D721Med (cell line): Measurements from ENCODE around the gene FNTB.
"Not testable (repeated sequence)": the region's sequence is repeated elsewhere in the genome, so short reads cannot be mapped to it uniquely, and the experiment has no call there.

Source experiments
- DNase-seq: peaks from one replicate; pipeline ENCODE4 v3.0.0; 2011; ENCODE audit warnings: low spot score; ENCODE audit not compliant: insufficient read length
- FAIRE-seq: peaks from 2 replicates; lab custom pipeline; 2011; peaks lifted over from hg19 to GRCh38; lab: Jason Lieb, UNC
- CTCF ChIP-seq: IDR thresholded peaks from 2 replicates; pipeline ENCODE4 v1.5.1; 2012; ENCODE audit warnings: mild to moderate bottlenecking, control low read depth; ENCODE audit not compliant: insufficient read depth; ENCODE audit errors: missing control alignments

Gene FNTB

GRCh38 chr14:65082930-65083329 lies 96.2 kb downstream of the FNTB start:
- TF ChIP-seq CTCF = no peak
- FAIRE-seq = no peak
- DNase-seq = no peak

DNA sequence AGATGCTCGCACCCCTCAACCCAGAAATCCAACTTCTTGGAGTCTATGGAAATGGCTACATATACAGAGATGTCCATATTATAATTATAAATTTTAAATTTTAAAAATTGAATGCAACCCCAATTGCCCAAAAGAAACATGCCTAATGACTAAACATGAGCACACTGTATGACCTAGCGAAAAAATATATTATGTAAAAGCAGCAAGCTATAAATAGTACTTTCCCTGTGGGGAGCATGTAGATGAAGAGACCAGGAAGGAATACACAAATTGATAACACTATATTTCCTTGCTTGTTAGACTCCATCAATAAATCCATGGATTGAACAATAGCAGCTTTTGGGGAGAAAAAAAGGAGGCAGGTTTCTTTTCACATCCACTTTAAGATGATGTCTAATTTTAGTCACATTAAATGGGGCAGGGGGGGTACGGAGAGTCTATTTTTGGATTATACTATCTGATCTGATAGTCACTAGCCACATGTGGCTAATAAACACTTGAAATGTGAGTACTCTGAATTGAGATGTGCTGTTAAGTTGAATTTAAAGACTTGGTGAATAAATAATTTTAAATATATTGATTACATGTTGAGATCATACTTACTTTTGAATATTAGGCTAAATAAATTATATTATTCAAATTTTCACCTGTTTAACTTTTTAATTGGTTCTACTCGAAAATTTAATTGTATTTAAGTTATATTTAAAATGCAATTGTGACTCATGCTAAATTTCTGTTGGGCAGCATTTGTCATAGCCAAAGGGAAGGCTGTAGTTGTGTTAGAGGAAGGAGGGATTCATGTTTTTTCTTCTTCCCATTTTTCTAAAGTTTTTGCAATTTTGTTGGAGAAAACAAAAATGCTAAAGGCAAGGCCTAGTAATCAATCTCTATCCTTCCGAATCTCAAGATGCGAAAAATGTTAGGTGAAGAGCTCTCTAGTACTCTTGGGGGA lies 98.1 kb downstream of the FNTB start:
- no peak for FAIRE-seq
- no peak for TF ChIP-seq CTCF
- DNase-seq = no peak

GRCh38 chr14:65086686-65087085 lies 100.0 kb downstream of the FNTB start:
- FAIRE-seq, DNase-seq: not testable (repeated sequence)

GRCh38 chr14:65087835-65088234 lies 101.1 kb downstream of the FNTB start:
- DNase-seq, FAIRE-seq: not testable (repeated sequence)

DNA sequence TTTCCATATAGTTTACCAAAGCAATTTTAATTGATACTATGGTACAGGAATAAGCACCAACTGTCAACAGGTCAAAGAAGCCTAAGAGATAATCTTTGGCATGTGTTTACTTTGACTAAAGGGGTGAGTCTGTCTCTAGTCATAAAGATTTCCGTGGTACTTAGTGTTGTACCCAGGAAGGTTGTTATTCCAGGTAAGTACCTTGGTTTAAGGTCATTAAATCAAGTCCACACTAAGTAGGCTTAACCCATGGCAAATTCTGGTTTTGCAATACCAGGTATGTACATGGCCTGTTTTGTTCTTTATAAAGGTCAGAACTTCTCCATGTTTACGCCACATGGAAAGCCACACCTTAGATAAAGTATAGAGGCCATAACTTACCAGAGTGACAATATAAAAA lies 105.7 kb downstream of the FNTB start:
- DNase-seq (no peak), FAIRE-seq (no peak)
- TF ChIP-seq CTCF = no peak

DNA sequence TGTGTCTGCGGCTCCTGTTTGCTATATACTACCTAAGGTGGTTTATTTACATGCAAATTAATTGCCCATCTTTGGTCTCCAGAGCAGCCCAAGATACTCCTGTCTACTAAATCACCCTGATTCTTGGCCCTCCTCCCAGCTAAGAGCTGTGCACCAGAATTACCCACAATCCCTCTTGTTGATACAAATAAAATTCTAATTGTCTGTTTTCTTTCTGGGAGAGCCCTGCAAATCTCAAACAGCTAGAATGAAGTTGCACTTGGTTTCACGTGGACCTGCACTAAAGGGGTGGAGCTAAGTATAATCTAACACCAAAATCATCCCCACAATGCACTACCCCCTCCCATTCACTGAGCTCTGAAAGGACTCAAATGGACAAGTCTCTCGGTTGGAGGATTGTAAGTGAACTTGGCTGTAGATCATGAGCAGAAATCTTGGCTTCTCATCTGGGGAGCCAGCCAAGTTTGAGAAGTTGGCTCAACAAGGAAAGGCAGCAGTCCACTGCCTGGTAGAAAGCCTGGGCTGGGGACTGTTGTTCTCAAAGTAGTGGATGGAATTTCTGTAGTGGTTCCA lies 109.0 kb downstream of the FNTB start:
- DNase-seq (no peak), FAIRE-seq (no peak)
- TF ChIP-seq CTCF = no peak

- TF ChIP-seq CTCF = no peak
- FAIRE-seq (no peak), DNase-seq (no peak)
These were observed 109.8 kb downstream of the FNTB start for GRCh38 chr14:65096323-65097089.
